SU-DHL-6 (cell line): ENCODE measurements around the gene ATP13A3.

Experiments
- H2AFZ ChIP-seq: fragments of 200-600 bp; sonication (generic); 2 replicates; pipeline ENCODE4 v1.6.1; 2014; ENCODE audit warnings: low read depth, mild to moderate bottlenecking, moderate library complexity, mixed read lengths, antibody characterized with exemption, low read length; ENCODE audit not compliant: severe bottlenecking
- H3F3A ChIP-seq: fragments of 200-600 bp; shearing (Covaris generic); 2 replicates; pipeline ENCODE4 v1.6.0; 2016; ENCODE audit warnings: antibody characterized with exemption, mild to moderate bottlenecking; ENCODE audit not compliant: insufficient read depth
- H3K27ac ChIP-seq: fragments of 200-600 bp; sonication (generic); 2 replicates; pipeline ENCODE4 v1.5.1; 2016; ENCODE audit warnings: low read depth, mild to moderate bottlenecking, low read length, moderate library complexity, mixed read lengths
- H3K27me3 ChIP-seq: fragments of 200-600 bp; sonication (generic), shearing (Covaris generic); 2 replicates; pipeline ENCODE4 v1.6.0; 2014; ENCODE audit warnings: mild to moderate bottlenecking, low read length
- H3K36me3 ChIP-seq: fragments of 200-600 bp; sonication (generic); 2 replicates; pipeline ENCODE4 v1.6.1; 2014; ENCODE audit warnings: mild to moderate bottlenecking, low read length, mixed read lengths
- H3K4me2 ChIP-seq: fragments of 300-600, 200-600 bp; shearing (Covaris generic), sonication (generic); 2 replicates; pipeline ENCODE4 v1.6.0; 2014; ENCODE audit warnings: low read length, low read depth, mild to moderate bottlenecking; ENCODE audit not compliant: poor library complexity, severe bottlenecking
- H3K4me3 ChIP-seq: fragments of 200-600 bp; sonication (generic); 2 replicates; pipeline ENCODE4 v1.5.1; 2014; ENCODE audit warnings: antibody characterized with exemption, low read length, mild to moderate bottlenecking, mixed read lengths; ENCODE audit not compliant: insufficient read depth, poor library complexity, severe bottlenecking
- H3K79me2 ChIP-seq: fragments of 200-600 bp; sonication (generic); 2 replicates; pipeline ENCODE4 v1.6.1; 2014; ENCODE audit warnings: mild to moderate bottlenecking, low read length, moderate library complexity; ENCODE audit not compliant: insufficient read depth
- H3K9ac ChIP-seq: fragments of 200-600 bp; sonication (generic); 2 replicates; pipeline ENCODE4 v1.7.0; 2014; ENCODE audit warnings: mild to moderate bottlenecking, low read length
- H3K9me2 ChIP-seq: fragments of 200-600 bp; sonication (generic); replicated peaks from 2 replicates; pipeline ENCODE4 v1.6.1; 2014; ENCODE audit warnings: low read length; ENCODE audit not compliant: insufficient read depth
- H3K9me3 ChIP-seq: fragments of 200-600 bp; sonication (generic); 2 replicates; pipeline ENCODE4 v1.6.1; 2014; ENCODE audit warnings: low read length, mixed read lengths; ENCODE audit not compliant: insufficient read depth
- H4K20me1 ChIP-seq: fragments of 200-600 bp; sonication (generic); 2 replicates; pipeline ENCODE4 v1.6.1; 2014; ENCODE audit warnings: low read depth, mild to moderate bottlenecking, antibody characterized with exemption, low read length, moderate library complexity, mixed read lengths
- EZH2phosphoT487 ChIP-seq: fragments of 200-600 bp; sonication (generic), shearing (Covaris generic); conservative IDR thresholded peaks from 2 replicates; pipeline ENCODE4 v1.6.1; 2018; ENCODE audit warnings: mild to moderate bottlenecking, antibody characterized with exemption, low read length, moderate library complexity, mixed read lengths
- TF ChIP-seq, protein P1 (sequence below): fragments of 200-600 bp; sonication (generic); IDR thresholded peaks from one replicate; pipeline ENCODE4 v1.5.1; 2017; ENCODE audit warnings: antibody characterized with exemption, mild to moderate bottlenecking, low read length, moderate library complexity; ENCODE audit not compliant: insufficient read depth, poor library complexity, severe bottlenecking

Gene ATP13A3

DNA sequence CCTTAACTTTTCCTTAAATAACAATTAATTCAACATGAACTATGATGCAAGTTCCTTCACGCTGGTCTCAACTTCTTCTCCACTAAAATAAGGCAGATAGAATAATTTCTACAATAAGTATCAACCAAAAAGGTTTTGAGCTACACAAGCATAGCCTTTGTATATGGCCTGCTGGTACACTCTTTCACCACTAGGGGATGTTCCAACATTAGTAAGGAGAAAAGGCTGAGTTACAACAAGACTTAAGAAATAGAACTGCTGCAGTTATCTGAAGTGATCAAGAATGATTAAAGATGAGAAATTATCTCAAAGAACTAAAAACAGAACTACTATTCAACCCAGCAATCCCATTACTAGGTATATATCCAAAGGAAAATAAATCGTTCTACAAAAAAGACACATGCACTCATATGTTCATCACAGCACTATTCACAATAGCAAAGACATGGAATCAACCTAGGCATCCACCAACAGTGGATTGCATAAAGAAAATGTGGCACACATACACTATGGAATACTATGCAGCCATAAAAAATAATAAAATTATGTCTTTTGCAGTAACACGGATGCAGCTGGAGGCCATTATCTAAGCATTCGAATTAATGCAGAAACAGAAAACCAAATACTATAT is 14.4 kb downstream of the ATP13A3 start:
- H3K36me3 ChIP-seq = no peaks in the 10 kb centered on the region
- no peaks in the 10 kb centered on the region for H3K9me2 ChIP-seq
- peaks cover 8% of the 10 kb centered on the region for H4K20me1 ChIP-seq
- peaks cover 100% of the 10 kb centered on the region for H3K79me2 ChIP-seq
- no peak for TF ChIP-seq EZH2phosphoT487
- TF ChIP-seq, protein P1, sequence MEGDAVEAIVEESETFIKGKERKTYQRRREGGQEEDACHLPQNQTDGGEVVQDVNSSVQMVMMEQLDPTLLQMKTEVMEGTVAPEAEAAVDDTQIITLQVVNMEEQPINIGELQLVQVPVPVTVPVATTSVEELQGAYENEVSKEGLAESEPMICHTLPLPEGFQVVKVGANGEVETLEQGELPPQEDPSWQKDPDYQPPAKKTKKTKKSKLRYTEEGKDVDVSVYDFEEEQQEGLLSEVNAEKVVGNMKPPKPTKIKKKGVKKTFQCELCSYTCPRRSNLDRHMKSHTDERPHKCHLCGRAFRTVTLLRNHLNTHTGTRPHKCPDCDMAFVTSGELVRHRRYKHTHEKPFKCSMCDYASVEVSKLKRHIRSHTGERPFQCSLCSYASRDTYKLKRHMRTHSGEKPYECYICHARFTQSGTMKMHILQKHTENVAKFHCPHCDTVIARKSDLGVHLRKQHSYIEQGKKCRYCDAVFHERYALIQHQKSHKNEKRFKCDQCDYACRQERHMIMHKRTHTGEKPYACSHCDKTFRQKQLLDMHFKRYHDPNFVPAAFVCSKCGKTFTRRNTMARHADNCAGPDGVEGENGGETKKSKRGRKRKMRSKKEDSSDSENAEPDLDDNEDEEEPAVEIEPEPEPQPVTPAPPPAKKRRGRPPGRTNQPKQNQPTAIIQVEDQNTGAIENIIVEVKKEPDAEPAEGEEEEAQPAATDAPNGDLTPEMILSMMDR = peak; percentile 92
- no peaks in the 10 kb centered on the region for H3K27me3 ChIP-seq
- peaks cover 9% of the 10 kb centered on the region for H3F3A ChIP-seq
- H3K9me3 ChIP-seq = no peaks in the 10 kb centered on the region
- H3K4me2 ChIP-seq = no peak overlapping the region
- H3K27ac ChIP-seq = no peak overlapping the region
- no peak overlapping the region for H3K4me3 ChIP-seq
- no peak overlapping the region for H3K9ac ChIP-seq
- no peak overlapping the region for H2AFZ ChIP-seq

DNA sequence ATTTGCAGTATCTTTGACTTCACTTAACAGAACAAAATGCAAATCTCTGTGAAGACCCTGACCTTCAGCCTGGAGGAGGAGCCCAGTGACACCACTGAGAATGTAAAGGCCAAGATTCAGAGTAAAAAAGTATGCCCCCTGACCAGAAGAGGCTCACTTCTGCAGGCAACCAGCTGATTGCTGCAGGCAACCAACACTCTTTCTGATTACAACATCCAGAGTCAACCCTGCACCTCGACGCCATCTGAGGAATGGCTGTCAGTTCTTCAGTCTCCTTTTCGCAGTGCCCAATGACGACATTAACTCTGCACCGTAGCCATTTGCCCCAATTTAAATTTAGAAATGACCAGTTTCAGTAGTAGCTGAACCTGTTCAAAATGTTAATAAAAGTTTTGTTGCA is 14.9 kb downstream of the ATP13A3 start:
- H3K36me3 ChIP-seq = no peaks in the 10 kb centered on the region; the same call in 1 of the 2 replicates
- H3K27ac ChIP-seq = no peak overlapping the region
- no peak overlapping the region for H2AFZ ChIP-seq
- H3K9me3 ChIP-seq = no peaks in the 10 kb centered on the region
- H3K9me2 ChIP-seq = no peaks in the 10 kb centered on the region
- peaks cover 14% of the 10 kb centered on the region for H4K20me1 ChIP-seq
- peaks cover 9% of the 10 kb centered on the region for H3F3A ChIP-seq
- no peak overlapping the region for H3K4me3 ChIP-seq
- peaks cover 100% of the 10 kb centered on the region for H3K79me2 ChIP-seq
- H3K4me2 ChIP-seq = no peak overlapping the region
- H3K27me3 ChIP-seq = no peaks in the 10 kb centered on the region
- no peak for TF ChIP-seq EZH2phosphoT487
- TF ChIP-seq, protein P1 = no peak
- no peak overlapping the region for H3K9ac ChIP-seq

DNA sequence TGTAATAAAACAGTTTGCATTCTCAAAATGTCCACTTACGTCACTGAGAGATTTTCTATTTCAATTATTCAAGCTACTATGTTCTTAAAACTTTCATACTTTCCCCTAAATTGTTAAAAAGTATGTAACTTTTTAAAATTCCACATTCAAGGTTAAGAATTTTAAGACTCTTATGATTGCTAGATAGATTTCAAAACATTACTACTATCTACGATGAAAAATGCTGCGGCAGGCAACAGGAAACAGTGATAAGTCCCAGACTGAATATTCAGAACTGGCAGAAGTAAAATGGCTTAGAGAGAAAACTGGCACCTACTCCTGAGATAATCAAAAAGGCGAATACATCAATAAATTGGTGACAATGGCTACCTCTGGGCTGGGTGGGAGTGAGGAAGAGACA is 16.2 kb downstream of the ATP13A3 start:
- Histone ChIP-seq H3K27me3 (no peaks in the 10 kb centered on the region), H3K4me3 (no peak overlapping the region), H3K9ac (no peak overlapping the region), H3K9me3 (no peaks in the 10 kb centered on the region), H2AFZ (no peak overlapping the region), H3F3A (peaks cover 16% of the 10 kb centered on the region), H3K27ac (no peak overlapping the region), H3K79me2 (peaks cover 100% of the 10 kb centered on the region), H3K9me2 (no peaks in the 10 kb centered on the region), H4K20me1 (peaks cover 20% of the 10 kb centered on the region), H3K4me2 (no peak overlapping the region), H3K36me3 (no peaks in the 10 kb centered on the region; the same call in 1 of the 2 replicates)
- TF ChIP-seq, protein P1 = no peak
- TF ChIP-seq EZH2phosphoT487 = no peak
